Fibroblast of lung (primary cell): Measurements from ENCODE around the gene OR51A7.

Experiments used
- CTCF ChIP-seq, 2 donors: IDR thresholded peaks in 1 of 2; conservative IDR thresholded peaks in 1 of 2; 1 replicate in 1 of 2; 2 replicates in 1 of 2; pipeline ENCODE4 v1.5.1; 2011 to 2012; ENCODE audit warnings: low read length in 2 of 2, control low read depth in 1 of 2, inconsistent platforms in 1 of 2, low read depth in 1 of 2, mild to moderate bottlenecking in 1 of 2
- EZH2 ChIP-seq: IDR thresholded peaks from 2 replicates; pipeline ENCODE4 v1.5.1; 2012; ENCODE audit warnings: low read length, control low read depth, mild to moderate bottlenecking; ENCODE audit errors: missing control alignments

GRCh38 chr11:4932751-4933150 is 29.2 kb downstream of the OR51A7 start:
- TF ChIP-seq CTCF (conservative IDR thresholded peaks at IDR 0.05 in 1 of 2, IDR thresholded peaks at IDR 0.05 in 1 of 2; ENCODE audit: low read depth in 1 of 2, low read length in 2 of 2) (no peak), EZH2 (no peak)
